Measurements from ENCODE around the gene FZR1. TPM values are rescaled to one million over a fixed set of nuclear protein-coding genes. Genes with fewer than 3 reads are reported as not detected.

Gene FZR1
- total and polyA plus RNA-seq, 9 of the 15 experiments (the other 6 are each of a cell fraction or from before 2014, with no cell fraction given), result 0.18 to 48.0 (median 22.2) TPM

DNA sequence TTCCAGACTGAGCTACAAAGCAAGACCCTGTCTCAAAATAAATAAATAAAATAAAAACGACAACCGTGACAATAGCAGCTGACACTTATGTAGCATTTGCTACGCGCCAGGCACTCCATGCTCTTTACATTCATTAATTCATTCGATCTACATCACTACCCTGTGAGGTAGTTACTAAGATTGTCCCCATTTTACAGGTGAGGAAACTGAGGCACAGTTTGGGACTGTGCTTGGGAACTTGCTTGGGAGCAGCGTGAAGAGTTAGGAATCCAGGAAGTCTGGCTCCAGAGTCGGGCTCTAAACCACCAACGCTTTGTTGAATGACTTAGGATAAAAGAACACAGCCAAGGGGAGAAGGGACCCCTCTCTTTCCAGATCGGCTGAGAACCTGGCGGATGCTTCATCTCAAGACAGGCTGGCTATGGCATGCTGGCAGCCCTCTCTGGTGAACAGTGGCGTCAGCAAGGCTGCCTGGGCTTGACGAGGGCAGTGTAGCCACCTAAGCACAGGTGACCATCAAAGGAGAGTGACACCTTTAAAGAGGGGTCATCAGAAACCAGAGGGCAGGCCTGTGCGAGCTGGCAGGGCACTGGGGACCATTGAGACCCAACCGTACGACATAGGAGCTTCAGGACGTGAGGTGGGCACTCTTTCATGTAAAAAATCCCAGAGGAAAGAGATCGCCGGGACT lies 6.2 kb upstream of the FZR1 start:
- H3K27me3 ChIP-seq (ENCODE audit: control insufficient read depth in 2 of 2, insufficient read depth in 2 of 2, low read length in 2 of 2), result no peaks in the 10 kb centered on the region
- H3K36me3 ChIP-seq (ENCODE audit: control insufficient read depth, insufficient read depth, low read length), result peaks cover 36% of the 10 kb centered on the region
- peak overlapping the region; percentile 100 for H2AFZ ChIP-seq (ENCODE audit: low read depth, low read length)
- H3K79me2 ChIP-seq (ENCODE audit: control insufficient read depth, insufficient read depth, low read length), result peaks cover 38% of the 10 kb centered on the region
- intact Hi-C loops (cut with micrococcal nuclease), result no loop called here
- no peaks in the 10 kb centered on the region for H3K9me3 ChIP-seq (replicated peaks; ENCODE audit: control insufficient read depth, insufficient read depth, low read depth, low read length)
- peak overlapping the region; percentile 85 for H3K4me3 ChIP-seq
- peak; percentile 27 for ATAC-seq
- CTCF ChIA-PET (ENCODE audit: low intra/inter-chr PET ratio), result no interaction called here
- no peak for DNase-seq (ENCODE audit: extremely low read depth in 1 of 4, low spot score in 3 of 4)
- H3K27ac ChIP-seq (ENCODE audit: extremely low read depth, low read depth, low read length), result peak overlapping the region; percentile 100
- no peaks in the 10 kb centered on the region for H3K9me1 ChIP-seq (ENCODE audit: control insufficient read depth, insufficient read depth, low read length)
- H4K20me1 ChIP-seq (replicated peaks; ENCODE audit: control insufficient read depth, insufficient read depth, low read length), result no peaks in the 10 kb centered on the region
- 15% methylated on average over 18 of the region's 18 CpGs for WGBS (ENCODE audit: insufficient coverage, low coverage, missing lambda C conversion rate)
- no peak for FAIRE-seq
- in situ Hi-C loops (cut with MboI), result no loop called here
- BruUV-seq (replicated peaks), result TSS peak; percentile 67
- peak overlapping the region; percentile 98 to 99 for H3K9ac ChIP-seq (ENCODE audit: insufficient read depth in 1 of 2, low read depth in 2 of 2, low read length in 2 of 2)
- POLR2A ChIA-PET, result interaction anchor here (0.6 to 2.0 kb wide), 4 partner anchors 18 to 263 kb away, joined by 3 to 9 read pairs (median 6); partner anchors contain the start of genes MRPL54 and SMIM24
- peak overlapping the region; percentile 100 for H3K4me2 ChIP-seq (ENCODE audit: insufficient read depth, low read length)
- peaks cover 18 to 26% of the 10 kb centered on the region in 2 experiments; a peak in 4 of 5 replicates for H3K4me1 ChIP-seq (replicated peaks in 1 of 2; ENCODE audit: control insufficient read depth in 2 of 2, insufficient read depth in 2 of 2, low read length in 2 of 2)
- TF ChIP-seq FOSL1 (tag; conservative IDR thresholded peaks at IDR 0.05) (no peak), CBX1 (IDR thresholded peaks at IDR 0.05; ENCODE audit: low read depth) (0 out of 2 replicates have a peak, but pooled peaks have one; percentile 18), CBX8 (IDR thresholded peaks at IDR 0.05; ENCODE audit: borderline replicate concordance, extremely low read depth, low read depth, low read length, poor library complexity, severe bottlenecking) (no peak), EHMT2 (IDR thresholded peaks at IDR 0.05) (no peak), NFATC3 (IDR thresholded peaks at IDR 0.05) (no peak), ZNF551 (CRISPR knock-in tag; IDR thresholded peaks at IDR 0.05) (no peak), PHF20 (IDR thresholded peaks at IDR 0.05; ENCODE audit: partially characterized antibody) (peak; percentile 10), PTRF (tag; IDR thresholded peaks at IDR 0.05) (no peak), ZNF133 (CRISPR knock-in tag; IDR thresholded peaks at IDR 0.05) (no peak), TEAD4 (IDR thresholded peaks at IDR 0.05; ENCODE audit: low read length) (no peak), TEAD4 (CRISPR knock-in tag; IDR thresholded peaks at IDR 0.05; ENCODE audit: borderline replicate concordance) (no peak), RBM25 (IDR thresholded peaks at IDR 0.05; ENCODE audit: low read depth, low read length, severe bottlenecking) (peak; percentile 90), C11orf30 (IDR thresholded peaks at IDR 0.05; ENCODE audit: low read depth) (no peak)
- TF ChIP-seq, protein P1, sequence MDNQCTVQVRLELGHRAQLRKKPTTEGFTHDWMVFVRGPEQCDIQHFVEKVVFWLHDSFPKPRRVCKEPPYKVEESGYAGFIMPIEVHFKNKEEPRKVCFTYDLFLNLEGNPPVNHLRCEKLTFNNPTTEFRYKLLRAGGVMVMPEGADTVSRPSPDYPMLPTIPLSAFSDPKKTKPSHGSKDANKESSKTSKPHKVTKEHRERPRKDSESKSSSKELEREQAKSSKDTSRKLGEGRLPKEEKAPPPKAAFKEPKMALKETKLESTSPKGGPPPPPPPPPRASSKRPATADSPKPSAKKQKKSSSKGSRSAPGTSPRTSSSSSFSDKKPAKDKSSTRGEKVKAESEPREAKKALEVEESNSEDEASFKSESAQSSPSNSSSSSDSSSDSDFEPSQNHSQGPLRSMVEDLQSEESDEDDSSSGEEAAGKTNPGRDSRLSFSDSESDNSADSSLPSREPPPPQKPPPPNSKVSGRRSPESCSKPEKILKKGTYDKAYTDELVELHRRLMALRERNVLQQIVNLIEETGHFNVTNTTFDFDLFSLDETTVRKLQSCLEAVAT (IDR thresholded peaks at IDR 0.05), result no peak
- TF ChIP-seq, protein P2, sequence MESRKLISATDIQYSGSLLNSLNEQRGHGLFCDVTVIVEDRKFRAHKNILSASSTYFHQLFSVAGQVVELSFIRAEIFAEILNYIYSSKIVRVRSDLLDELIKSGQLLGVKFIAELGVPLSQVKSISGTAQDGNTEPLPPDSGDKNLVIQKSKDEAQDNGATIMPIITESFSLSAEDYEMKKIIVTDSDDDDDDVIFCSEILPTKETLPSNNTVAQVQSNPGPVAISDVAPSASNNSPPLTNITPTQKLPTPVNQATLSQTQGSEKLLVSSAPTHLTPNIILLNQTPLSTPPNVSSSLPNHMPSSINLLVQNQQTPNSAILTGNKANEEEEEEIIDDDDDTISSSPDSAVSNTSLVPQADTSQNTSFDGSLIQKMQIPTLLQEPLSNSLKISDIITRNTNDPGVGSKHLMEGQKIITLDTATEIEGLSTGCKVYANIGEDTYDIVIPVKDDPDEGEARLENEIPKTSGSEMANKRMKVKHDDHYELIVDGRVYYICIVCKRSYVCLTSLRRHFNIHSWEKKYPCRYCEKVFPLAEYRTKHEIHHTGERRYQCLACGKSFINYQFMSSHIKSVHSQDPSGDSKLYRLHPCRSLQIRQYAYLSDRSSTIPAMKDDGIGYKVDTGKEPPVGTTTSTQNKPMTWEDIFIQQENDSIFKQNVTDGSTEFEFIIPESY (CRISPR knock-in tag; IDR thresholded peaks at IDR 0.05), result no peak
- TF ChIP-seq, protein P3, sequence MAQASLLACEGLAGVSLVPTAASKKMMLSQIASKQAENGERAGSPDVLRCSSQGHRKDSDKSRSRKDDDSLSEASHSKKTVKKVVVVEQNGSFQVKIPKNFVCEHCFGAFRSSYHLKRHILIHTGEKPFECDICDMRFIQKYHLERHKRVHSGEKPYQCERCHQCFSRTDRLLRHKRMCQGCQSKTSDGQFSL (CRISPR knock-in tag; IDR thresholded peaks at IDR 0.05), result 0 out of 2 replicates have a peak, but pooled peaks have one; percentile 38
- TF ChIP-seq, protein P3 (tag; IDR thresholded peaks at IDR 0.05), result no peak
